Measurements from ENCODE around the gene LRP1.

Gene LRP1

DNA sequence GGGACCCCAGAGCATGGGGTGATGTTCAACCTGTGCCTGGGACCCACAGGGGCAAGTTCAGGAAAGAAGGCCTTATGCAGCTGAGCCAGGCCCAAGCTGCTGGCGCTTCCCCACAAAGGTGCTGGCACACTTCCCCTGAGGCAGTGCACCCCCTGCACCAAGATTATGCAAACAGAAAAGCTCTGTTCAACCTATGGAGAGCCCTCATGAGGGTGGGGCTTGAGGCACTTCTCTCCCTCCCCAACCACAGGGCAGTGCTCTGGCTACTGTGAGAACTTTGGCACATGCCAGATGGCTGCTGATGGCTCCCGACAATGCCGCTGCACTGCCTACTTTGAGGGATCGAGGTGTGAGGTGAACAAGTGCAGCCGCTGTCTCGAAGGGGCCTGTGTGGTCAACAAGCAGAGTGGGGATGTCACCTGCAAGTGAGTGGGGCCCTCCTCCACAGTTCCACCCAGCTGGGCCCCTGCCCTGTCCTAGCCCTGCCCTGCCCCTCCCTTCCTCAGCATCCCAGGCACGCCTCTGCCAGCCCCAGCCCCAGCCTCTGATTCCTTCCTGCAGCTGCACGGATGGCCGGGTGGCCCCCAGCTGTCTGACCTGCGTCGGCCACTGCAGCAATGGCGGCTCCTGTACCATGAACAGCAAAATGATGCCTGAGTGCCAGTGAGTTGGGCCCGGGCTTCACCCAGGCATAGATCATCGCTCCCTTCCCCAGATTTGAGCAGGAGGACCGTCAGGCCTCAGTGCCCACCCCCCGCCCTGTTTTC, 82.8 kb downstream of the LRP1 start:
- DNase-seq (ENCODE audit: low read depth, low spot score): no peak

DNA sequence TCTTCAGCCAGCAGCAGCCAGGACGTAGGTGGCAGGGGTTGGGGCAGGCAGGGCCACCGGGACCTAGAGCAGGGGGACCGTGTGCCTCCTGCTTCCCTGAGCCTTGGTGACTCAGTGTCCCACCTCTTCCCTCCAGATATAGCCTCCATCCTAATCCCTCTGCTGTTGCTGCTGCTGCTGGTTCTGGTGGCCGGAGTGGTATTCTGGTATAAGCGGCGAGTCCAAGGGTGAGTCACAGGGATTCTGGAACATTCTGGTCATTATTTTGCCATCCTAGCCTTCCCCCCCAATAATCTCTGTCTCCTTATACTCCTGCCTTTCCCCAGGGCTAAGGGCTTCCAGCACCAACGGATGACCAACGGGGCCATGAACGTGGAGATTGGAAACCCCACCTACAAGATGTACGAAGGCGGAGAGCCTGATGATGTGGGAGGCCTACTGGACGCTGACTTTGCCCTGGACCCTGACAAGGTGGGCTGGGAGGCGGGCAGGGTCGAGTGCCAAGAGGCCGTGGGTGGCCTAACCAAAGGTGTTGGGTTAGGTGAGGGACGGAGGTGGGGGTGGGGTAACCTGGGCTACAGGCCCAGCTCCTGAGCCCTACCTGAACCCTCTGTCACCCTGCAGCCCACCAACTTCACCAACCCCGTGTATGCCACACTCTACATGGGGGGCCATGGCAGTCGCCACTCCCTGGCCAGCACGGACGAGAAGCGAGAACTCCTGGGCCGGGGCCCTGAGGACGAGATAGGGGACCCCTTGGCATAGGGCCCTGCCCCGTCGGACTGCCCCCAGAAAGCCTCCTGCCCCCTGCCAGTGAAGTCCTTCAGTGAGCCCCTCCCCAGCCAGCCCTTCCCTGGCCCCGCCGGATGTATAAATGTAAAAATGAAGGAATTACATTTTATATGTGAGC, 83.8 kb downstream of the LRP1 start:
- no peak for DNase-seq (ENCODE audit: low read depth, low spot score)

DNA sequence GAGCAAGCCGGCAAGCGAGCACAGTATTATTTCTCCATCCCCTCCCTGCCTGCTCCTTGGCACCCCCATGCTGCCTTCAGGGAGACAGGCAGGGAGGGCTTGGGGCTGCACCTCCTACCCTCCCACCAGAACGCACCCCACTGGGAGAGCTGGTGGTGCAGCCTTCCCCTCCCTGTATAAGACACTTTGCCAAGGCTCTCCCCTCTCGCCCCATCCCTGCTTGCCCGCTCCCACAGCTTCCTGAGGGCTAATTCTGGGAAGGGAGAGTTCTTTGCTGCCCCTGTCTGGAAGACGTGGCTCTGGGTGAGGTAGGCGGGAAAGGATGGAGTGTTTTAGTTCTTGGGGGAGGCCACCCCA, 84.4 kb downstream of the LRP1 start:
- DNase-seq (ENCODE audit: low read depth, low spot score): no peak

DNA sequence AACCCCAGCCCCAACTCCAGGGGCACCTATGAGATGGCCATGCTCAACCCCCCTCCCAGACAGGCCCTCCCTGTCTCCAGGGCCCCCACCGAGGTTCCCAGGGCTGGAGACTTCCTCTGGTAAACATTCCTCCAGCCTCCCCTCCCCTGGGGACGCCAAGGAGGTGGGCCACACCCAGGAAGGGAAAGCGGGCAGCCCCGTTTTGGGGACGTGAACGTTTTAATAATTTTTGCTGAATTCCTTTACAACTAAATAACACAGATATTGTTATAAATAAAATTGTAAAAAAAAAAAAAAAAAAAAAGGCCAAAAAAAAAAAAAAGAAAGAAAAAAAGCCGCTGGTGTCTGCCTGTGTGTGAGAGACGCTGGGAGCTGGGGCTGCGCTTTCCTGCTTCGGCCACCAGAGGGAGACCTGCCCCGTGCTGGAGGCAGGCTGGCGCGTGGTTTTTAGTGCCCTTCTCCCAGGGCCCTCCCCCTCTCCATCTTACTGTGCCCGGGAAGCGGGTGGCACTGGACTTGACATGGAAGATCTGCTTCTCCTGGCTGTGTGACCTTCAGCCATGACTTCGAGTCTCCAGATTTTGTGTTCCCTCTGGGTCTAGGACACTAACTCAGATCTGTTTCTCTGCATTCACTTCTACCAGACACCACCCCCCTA, 84.9 kb downstream of the LRP1 start:
- DNase-seq (ENCODE audit: low read depth, low spot score): no peak

DNA sequence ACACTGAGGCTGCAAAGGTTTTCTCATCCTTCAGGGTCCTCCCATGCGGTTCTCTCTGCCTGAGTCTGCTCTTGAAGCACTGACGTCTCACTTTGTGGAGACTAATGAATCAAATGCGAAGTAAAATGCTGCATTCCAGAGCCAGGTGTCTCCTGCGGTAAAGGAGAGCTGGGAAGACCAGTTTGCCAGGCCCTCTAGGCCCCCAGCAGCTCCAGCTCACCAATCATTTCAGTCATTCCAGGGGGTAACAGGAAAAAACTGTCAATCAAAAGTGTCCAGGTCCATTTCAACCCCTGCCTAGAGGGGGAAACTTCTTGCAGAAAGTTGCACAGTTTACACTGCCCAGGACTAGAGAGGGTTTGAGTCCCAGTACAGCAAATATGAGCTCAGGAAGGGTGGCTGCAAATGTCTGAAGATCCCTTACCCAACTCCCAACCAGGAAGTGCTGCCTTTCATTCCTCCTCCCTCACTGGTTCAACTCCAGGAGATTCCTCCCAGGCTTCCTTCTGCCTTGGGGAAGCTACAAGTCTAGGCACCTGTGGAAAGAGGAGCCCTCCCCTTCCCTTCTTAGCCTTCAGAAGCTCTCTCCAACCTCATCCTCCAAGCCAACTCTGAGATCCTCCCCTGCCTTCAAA, 85.6 kb downstream of the LRP1 start:
- no peak for DNase-seq (ENCODE audit: low read depth, low spot score)

DNA sequence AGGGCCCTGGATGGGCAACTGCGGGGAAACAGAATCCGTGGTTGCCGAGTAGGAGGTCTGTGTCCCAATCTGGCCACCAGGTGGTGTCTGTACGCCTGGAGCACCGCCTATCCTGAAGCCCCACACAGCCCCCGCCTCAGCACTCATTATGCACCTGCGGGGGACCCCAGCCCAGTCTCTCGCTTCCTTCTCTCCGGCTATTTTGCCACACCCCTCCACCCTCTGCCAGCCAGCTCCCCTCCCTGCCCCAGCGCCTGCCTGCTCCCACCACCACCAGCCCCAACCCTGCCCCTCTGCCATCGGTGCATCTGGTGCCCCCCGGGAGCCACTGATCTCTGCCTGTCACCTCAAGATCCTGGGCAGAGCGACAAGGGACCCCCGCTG, 86.1 kb downstream of the LRP1 start:
- DNase-seq (ENCODE audit: low read depth, low spot score): no peak

DNA sequence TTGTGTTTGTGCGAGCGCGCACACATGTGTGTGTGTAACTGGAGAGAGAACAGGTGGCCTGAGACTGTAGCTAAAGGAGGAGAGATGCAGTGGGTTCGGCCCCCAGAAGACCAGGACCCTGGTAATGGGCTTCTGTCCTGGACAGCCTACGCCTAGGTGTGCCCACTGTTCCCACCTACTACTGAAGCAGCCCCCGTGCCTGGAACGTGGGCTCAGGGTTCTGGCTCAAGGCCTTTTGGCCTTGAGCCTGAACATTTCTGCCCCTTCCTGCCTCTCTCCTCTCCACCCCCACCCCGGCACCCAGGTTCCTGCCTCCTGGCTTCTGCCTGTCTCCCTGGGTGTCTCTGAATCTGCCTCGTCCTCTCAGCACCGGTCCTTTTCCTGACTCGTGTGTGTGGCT, 86.8 kb downstream of the LRP1 start:
- no peak for DNase-seq (ENCODE audit: low read depth, low spot score)

DNA sequence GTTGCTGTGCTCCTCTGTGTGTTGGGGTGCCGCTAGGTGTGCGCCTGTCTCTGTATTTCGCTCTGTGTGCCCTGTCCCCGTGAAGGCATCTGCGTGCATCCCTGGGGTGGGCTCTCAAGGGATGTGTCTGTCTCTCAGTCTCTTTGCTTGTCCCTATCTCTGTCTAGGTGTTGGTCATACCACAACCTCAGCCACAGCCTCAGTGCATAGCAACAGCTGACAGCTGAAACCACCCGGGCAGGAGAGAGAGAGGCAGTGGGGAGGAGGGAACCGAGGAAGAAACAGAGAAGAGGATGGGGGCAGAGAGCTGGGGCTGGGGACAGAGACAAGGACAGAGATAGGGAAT, 87.4 kb downstream of the LRP1 start:
- DNase-seq (ENCODE audit: low read depth, low spot score): no peak

DNA sequence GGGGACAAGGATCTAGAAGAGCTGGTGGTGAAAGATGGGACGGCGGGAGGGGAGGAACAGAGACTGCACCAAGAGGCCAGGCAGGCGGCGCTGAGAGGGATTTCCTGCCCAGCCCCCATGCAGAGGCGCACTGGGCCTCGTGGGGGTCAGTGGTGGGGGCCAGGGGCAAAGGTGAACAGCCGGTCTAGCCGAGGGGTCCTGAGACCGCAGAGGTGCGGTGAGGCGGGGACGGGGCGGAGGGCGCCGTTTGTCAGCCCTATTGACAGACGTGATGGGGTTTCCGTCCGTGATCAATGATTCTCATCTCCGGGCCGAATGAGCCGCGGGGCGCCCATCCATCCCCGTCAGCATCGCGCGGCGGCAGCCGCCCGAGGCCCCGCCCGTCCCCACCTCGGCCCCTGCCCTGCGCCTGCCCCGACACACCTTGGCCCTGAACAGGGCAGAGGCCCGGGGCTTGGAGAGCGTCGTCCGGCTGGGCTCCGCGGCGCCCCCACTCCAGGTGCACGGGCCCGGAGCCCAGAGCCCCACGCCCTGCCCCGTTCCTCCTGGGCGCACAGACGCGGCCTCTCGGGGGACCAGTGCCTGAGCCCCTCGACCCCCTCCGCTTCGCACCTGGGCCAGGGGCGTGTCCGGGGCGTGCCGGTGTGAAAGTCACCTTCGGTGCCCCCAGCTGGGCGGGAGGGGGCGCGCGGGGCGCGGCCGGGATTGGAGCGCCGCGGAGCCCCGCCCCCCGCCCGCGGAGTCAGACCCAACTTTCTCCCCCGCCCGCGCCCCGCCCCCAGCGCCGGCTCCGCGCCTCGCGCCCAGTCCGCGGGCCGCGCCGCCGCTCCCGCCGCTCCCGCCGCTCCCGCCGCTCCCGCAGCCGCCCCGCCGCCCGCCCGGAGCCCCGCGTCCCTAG, 88.0 kb downstream of the LRP1 start, which contains the start of gene NXPH4:
Gene NXPH4 (plus strand): TSS at position 781 of the 898 bp plus-strand sequence. CDS start 176 bp downstream, outside the sequence.
- no peak for DNase-seq (ENCODE audit: low read depth, low spot score)

DNA sequence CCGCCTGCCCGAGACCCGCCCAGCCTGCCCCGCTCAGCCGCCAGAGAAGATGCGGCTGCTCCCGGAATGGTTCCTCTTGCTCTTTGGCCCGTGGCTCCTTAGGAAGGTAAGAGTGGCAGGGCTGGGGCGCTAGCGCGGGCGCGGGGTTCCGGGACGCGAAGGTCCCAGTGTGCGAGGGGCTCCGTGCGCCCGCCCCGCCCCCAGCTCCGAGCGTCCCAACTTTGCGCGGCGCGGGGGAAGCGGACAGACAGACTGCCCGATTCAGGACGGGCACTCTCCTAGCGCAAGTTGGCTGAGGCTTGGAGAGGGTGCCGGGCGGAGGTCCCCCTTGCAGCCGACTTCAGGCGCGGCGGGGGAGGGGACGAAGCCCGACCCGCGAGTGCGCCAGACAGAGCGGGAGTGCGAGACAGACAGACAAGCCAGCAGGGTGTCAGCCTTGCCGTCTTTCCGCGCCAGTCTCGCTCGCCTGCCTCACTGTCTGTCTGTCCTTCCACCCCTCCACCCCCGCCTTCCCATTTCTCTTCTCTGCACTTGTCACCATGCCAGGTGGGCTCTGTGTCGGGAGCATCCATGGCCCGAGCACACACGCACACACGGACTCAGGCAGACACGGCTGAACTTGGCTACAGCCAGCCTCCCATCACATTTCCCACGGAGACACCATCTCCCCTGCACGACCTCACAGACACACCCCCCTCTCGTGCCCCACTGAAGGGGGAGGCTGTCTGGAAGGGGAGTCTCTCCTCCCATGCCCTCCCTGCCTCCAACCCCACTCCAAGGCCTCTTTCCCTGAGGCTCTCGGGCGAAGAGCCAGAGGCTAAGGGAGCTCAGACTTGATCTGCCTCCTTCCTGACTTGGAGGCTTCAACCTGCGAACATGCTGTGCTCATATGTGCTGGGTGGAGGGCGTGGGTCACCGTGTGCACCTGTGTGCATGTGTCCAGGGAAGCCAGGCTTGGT, 88.9 kb downstream of the LRP1 start:
- no peak for DNase-seq (ENCODE audit: low read depth, low spot score)

DNA sequence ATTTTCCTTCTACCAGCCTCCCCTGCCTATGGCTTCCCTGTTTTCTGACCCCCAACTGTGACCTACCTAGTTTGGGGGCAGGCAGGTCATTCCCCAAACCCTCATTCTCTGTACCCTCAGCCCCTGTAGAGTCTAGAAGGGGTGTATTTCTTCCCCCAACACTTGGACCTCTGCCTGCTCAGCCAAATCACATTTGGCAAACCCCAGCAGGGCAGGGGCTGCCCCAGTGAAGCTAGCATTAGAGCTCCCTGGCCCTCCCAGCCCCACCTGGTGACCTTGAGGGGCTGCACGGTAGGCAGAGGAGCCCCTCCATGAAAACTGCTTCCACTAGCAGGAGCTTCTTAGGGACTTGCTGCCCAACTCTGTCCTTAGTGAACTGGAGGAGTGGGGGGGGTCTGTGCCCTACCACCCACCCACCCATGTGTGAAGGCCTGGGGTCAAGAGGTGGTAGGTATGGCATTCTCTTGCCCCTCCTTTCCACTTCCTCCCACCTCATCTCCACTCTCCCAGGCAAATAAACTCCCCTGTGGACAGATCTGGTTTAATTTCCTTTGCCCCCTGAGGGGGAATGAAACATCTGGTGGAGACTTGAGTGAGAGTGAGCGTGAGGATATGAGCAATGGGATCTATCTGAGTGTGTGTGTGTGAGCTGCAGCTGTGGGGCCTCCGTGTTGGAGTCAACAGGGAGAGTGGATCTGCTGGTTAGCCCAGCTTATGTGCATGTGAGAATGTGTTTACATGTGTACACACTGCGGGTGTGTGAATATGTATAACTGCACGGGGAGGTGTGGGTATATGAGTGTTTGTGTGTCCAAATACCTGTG, 90.0 kb downstream of the LRP1 start:
- DNase-seq (ENCODE audit: low read depth, low spot score): no peak

DNA sequence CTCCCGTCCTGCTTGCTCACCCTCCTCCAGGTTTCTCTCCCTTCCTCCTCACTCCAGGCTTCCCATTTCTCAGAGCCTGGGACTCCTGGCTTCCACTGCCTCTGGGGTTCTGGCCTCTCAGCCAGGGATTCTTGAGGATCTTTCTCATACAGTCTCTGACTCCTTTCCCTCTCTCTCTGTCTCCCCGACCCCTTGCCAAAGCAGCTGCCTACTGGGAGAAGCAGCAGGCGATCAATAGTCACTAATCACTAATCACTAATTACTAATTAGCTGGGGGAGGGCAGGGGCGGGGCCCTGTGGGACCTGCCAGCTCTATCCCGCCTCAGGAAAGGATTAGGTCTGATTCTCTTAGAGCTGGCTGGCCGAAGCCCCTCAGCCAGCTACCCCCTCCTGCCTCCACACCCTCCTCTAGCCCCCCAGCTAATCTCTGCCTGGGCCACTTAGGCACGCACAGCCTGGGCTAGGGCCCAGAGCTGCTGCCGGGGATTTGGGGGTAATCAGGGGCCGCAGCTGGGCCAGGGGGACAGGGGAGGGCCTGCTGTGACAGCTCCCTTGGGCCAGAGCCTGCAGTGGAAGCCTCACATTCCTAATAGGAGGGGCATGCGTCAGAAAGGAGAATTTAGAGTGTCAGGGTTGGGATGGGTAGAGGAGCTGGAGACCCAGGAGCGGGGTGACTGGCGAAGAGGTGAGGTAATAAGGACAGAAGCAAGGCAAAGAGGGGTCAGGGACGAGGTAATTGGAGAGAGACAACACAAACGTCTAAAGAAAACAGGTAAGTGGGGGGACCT, 91.1 kb downstream of the LRP1 start:
- DNase-seq (ENCODE audit: low read depth, low spot score): no peak

DNA sequence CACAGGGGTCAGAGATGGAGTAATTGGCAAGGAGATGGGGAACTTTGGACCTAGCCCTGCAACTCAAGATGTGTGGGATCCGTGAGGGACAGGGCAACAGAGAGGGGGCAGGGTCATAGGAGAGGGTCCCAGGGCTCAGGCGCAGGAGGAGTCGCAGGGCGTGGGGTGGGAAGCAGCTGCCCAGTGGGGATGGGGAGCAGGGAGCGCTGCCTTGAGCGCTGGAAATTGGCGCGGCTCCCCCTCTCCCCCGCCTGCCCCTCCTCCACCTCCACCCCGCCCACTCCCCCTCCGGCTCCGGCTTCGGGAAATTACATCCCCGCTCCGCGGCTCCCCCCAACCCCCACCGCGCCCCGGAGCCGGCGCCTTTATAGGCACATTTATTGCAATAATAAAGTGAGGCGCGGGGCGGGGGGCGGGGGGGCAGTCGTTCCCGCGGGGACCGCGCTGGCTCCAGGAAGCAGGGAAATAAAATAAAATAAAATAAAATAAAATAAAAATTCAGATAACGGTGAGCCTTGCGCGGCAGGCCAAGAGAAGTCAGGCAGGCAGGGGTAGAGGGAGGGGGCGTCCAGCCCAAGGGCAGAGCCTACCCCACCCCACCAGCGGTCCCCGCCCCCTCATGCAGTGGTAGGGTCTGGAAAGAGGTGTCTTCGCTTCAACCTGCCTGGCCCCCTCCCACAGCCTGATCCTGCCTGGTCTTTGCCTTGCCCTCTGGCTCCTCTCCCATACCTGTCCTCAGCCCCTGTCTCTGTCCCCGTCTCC, 91.9 kb downstream of the LRP1 start:
- DNase-seq (ENCODE audit: low read depth, low spot score): no peak

DNA sequence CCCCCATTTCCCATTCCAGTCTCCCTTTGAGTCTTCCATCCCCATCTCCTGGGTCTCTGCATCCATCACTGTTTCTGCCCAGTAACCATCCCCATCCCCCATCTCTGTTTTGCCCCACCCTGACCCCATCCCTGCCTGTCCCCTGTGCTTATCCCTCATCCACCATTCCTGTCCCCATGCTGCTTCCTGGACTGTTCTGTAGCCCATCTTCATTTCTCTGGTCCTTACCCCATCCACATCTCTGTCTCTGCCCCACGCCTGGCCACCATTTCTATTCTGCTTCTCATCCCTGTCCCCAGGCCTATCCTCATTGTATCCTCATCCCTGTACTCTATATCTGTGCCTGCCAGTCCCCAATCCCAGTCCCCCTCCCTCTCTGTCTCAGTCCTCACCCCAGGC, 92.5 kb downstream of the LRP1 start:
- DNase-seq (ENCODE audit: low read depth, low spot score): no peak

DNA sequence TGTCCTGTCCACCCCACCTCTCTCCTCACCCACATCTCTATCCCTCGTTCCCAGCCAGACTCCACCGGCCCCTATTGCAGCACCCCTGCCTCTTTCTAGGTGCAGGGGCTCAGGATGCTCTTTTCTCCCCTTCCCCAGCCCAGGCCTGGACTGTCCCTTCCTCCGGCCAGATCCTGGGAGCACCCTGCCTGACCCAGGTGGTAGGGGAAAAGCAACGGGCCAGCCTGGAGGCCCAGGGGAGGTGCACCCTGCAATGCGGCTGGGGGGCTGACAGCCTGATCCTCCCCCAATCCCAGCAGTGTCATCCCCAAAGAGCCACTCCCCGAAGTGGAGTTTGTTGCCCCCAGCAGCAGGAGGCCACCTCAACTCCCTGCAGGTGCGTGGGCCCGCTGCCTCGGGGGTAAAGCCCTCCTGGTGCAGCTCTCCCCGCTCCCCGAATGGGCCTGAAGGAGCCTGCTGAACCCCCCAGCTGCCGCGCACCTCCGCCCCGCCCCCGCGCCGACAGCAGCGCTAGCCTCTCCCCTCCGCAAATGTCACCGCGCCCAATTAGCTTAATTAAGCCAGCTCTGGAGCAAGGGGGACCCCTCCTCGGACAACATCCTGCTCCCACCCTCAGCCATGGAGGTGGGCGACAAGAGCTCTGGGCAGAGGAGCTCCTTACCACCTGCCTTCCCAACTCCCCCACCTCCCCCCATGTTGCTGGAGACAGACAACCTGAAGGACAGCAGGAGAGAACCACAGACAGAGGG, 93.1 kb downstream of the LRP1 start:
- no peak for DNase-seq (ENCODE audit: low read depth, low spot score)

DNA sequence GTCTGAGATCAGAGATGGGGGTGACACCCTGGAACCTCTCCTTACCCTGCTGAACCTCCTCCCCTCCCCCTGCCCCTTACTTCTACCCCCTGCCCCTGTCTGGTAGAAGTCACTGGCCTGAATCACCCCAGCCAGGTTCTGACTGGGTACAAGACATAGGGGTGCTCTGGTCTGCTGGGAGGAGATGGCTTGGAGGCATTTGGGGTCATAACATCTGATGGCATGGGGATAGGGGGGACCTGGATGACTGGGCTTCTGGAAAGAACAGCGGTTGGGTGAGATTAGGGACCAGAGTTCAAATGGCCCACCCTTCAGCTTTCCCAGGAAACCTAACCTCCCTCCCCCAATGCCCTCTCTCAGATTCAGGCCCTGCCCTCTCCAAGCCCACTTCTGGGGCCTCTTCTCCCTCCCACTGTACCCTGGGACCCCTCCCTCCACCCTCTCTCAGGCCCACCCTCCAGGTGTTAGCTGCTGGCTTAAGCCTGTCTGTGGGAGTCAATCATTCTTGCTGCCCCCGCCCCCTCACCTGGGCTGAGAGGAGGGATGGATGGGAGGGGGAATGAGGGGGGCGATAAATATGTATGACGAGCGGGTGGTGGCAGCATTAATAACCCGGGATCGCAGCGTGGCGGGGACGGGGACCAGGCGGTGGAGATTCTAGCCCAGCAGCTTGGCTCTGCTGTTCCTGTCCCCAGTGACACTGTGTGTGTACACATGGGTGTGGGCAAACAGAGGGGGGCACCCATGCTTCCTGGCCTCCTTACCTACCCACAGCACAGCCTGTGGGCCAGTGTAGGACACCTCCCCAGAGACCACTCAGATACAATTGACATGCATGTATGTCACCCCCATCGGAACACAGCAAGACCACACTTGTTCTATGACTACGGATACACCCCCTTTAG, 94.3 kb downstream of the LRP1 start:
- no peak for DNase-seq (ENCODE audit: low read depth, low spot score)

Data from iPS DF 19.7 (cell line).